PFSK-1 (cell line): ENCODE measurements around the gene MYO1E.
A peak's percentile ranks its signal among the peaks of the same experiment; 100 is the strongest.

Source experiments
- FOXP2 ChIP-seq: optimal IDR thresholded peaks from 2 replicates; pipeline ENCODE3; 2011; ENCODE audit warnings: borderline replicate concordance, control low read depth, inconsistent platforms; ENCODE audit not compliant: insufficient read depth; ENCODE audit errors: extremely low read length, extremely low read depth
- POLR2AphosphoS5 ChIP-seq: IDR thresholded peaks from 2 replicates; pipeline ENCODE4 v1.6.1; 2012; ENCODE audit warnings: low read depth, mild to moderate bottlenecking, control low read depth, low read length, moderate library complexity
- REST ChIP-seq, 2 experiments: IDR thresholded peaks; 2 replicates each; pipeline versions ENCODE4 v1.6.1 to v1.8.0; 2011 to 2012; ENCODE audit warnings: low read depth in 2 of 2, low read length in 2 of 2, control low read depth in 1 of 2, inconsistent platforms in 1 of 2, mild to moderate bottlenecking in 1 of 2, moderate library complexity in 1 of 2; ENCODE audit not compliant: insufficient read depth in 1 of 2
- SIN3A ChIP-seq: IDR thresholded peaks from 2 replicates; pipeline ENCODE4 v1.6.1; 2012; ENCODE audit warnings: mild to moderate bottlenecking, low read length, moderate library complexity, borderline replicate concordance; ENCODE audit not compliant: insufficient read depth
- TAF1 ChIP-seq: IDR thresholded peaks from 2 replicates; pipeline ENCODE4 v1.6.1; 2012; ENCODE audit warnings: low read length, control low read depth, borderline replicate concordance; ENCODE audit not compliant: insufficient read depth

MYO1E gene

GRCh38 chr15:59105854-59106253 is 266.8 kb downstream of the MYO1E start:
- TF ChIP-seq REST (IDR thresholded peaks at IDR 0.05; ENCODE audit: insufficient read depth in 1 of 2, low read depth in 2 of 2, low read length in 2 of 2), result no peak
- TF ChIP-seq POLR2AphosphoS5, result no peak
- TF ChIP-seq FOXP2, result no peak
- no peak for TF ChIP-seq TAF1
- no peak for TF ChIP-seq SIN3A

GRCh38 chr15:59104912-59105732 is 267.5 kb downstream of the MYO1E start, which contains the start of gene CCNB2:
TSS of gene CCNB2 (plus strand) at chr15:59105146. CDS start at chr15:59105269, 123 bp downstream.
- peak; percentile 82; the same call in 1 of the 2 replicates for TF ChIP-seq TAF1
- peak; percentile 92 for TF ChIP-seq POLR2AphosphoS5
- TF ChIP-seq REST (IDR thresholded peaks at IDR 0.05; ENCODE audit: insufficient read depth in 1 of 2, low read depth in 2 of 2, low read length in 2 of 2), result no peak; a peak in 1 of 4 replicates
- TF ChIP-seq FOXP2, result no peak
- peak; percentile 82 for TF ChIP-seq SIN3A

- TF ChIP-seq TAF1 (no peak), FOXP2 (no peak), SIN3A (no peak)
Observed at GRCh38 chr15:59104602-59104911, 268.1 kb downstream of the MYO1E start.

GRCh38 chr15:59099162-59099685 is 273.4 kb downstream of the MYO1E start:
- no peak for TF ChIP-seq REST (IDR thresholded peaks at IDR 0.05; ENCODE audit: insufficient read depth in 1 of 2, low read depth in 2 of 2, low read length in 2 of 2)
- no peak for TF ChIP-seq TAF1
- TF ChIP-seq SIN3A, result no peak
- no peak for TF ChIP-seq FOXP2

- TF ChIP-seq TAF1, result no peak
- TF ChIP-seq POLR2AphosphoS5, result no peak
- TF ChIP-seq REST (IDR thresholded peaks at IDR 0.05; ENCODE audit: insufficient read depth in 1 of 2, low read depth in 2 of 2, low read length in 2 of 2), result no peak
- no peak for TF ChIP-seq FOXP2
- TF ChIP-seq SIN3A, result no peak
Observed at GRCh38 chr15:59096429-59096828, 276.2 kb downstream of the MYO1E start.
